Measurements from ENCODE around the gene MIEF2. TPM values are rescaled to one million over a fixed set of nuclear protein-coding genes. Genes with fewer than 3 reads are reported as not detected.
A peak's percentile ranks its signal among the peaks of the same experiment; 100 is the strongest.
"Not testable (repeated sequence)": the region's sequence is repeated elsewhere in the genome, so short reads cannot be mapped to it uniquely, and the experiment has no call there.

Gene MIEF2, protein sequence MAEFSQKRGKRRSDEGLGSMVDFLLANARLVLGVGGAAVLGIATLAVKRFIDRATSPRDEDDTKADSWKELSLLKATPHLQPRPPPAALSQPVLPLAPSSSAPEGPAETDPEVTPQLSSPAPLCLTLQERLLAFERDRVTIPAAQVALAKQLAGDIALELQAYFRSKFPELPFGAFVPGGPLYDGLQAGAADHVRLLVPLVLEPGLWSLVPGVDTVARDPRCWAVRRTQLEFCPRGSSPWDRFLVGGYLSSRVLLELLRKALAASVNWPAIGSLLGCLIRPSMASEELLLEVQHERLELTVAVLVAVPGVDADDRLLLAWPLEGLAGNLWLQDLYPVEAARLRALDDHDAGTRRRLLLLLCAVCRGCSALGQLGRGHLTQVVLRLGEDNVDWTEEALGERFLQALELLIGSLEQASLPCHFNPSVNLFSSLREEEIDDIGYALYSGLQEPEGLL
- total RNA-seq, result 9.1 and 11.7 TPM in 2 replicates

- peak; percentile 55 for DNase-seq (ENCODE audit: extremely low read depth, low read depth, low spot score)
Measured at GRCh38 chr17:18260332-18261145, at the start of gene MIEF2. TSS of gene MIEF2 (plus strand) at chr17:18260662. CDS start at chr17:18262721, 2,059 bp downstream.

GRCh38 chr17:18213666-18214270 is 46.7 kb upstream of the MIEF2 start:
- no peak for DNase-seq (ENCODE audit: extremely low read depth, low read depth, low spot score)

GRCh38 chr17:18216906-18217305 is 43.6 kb upstream of the MIEF2 start:
- DNase-seq (ENCODE audit: extremely low read depth, low read depth, low spot score), result not testable (repeated sequence)

GRCh38 chr17:18217412-18218015 is 42.9 kb upstream of the MIEF2 start:
- DNase-seq (ENCODE audit: extremely low read depth, low read depth, low spot score), result no peak

GRCh38 chr17:18218756-18219415 is 41.6 kb upstream of the MIEF2 start:
- DNase-seq (ENCODE audit: extremely low read depth, low read depth, low spot score), result no peak

- DNase-seq (ENCODE audit: extremely low read depth, low read depth, low spot score), result no peak
Measured at GRCh38 chr17:18224053-18224386, 36.4 kb upstream of the MIEF2 start.

DNA sequence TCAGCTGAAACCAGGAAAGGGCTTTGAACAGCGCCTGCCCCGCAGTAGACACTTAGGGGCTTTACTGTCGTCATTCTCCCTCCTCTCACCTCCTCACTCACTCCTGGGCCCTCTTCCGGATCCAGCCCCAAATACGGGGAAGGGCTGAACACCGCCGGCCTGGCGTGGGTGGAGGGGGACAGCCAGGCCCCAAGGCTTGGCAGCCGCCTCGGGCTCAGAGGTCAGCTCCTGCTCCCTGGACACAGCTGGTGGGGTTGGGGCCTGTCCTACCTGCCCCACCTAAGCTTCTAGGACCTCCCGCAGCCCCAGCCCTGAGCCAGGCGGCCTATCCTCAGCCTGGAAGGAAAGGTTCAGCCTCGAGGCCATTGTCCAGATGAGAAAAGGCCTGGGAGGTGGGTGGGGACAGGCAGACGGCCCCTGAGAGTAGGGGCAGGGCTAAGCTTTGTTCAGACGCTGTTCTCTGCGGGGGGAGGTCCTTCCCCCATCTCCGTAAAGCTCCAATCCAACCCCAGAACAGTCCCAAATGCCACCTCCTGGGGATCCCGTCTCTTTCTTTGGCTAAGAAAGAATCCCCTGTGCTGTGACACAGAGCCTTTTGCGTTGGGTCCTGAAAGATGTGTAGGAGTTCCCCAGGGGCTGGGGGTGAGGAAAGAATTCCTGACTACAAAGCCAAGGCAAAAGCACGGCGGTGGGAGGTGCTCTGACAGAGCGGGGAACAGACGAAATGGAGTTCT is 35.9 kb upstream of the MIEF2 start:
- DNase-seq (ENCODE audit: extremely low read depth, low read depth, low spot score), result no peak

- DNase-seq (ENCODE audit: extremely low read depth, low read depth, low spot score), result no peak
Measured at GRCh38 chr17:18225121-18225641, 35.3 kb upstream of the MIEF2 start, which contains the start of gene LLGL1. TSS of gene LLGL1 (plus strand) at chr17:18225635. CDS start at chr17:18225683, 48 bp downstream.

GRCh38 chr17:18225642-18226283 is 34.7 kb upstream of the MIEF2 start:
- no peak for DNase-seq (ENCODE audit: extremely low read depth, low read depth, low spot score)

DNA sequence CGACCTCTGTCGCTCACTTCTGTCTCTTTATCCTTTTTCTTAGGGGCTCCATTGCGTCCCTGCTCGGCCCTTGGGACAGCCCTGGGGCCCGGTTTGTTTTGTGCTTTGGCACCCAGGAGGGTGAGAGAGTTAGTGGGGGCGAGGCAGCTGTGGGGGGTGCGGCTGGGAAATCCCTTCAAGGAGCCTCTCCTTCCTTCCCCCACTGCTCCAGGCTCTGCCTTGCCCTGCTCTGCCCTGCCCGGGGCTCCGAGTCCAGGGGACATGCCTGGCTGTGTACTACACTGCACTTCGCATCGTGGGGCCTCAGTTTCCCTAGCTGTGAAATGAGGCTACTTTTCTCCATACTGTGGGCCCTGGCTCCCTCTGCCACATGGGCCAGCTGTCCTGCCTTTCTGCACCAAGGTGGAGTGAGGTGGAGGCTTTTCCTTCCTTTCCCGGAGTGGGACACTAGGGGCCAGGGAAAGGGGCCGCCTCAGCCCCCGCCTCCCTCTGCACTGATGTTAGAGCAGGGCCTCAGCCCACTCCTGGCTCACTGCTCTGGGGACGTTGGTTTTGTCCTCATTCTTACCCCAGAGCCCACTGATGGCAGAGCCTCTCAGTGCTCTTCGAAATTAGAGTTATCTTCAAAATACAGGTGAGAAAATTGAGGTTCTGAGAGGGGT is 34.0 kb upstream of the MIEF2 start:
- DNase-seq (ENCODE audit: extremely low read depth, low read depth, low spot score), result no peak

- DNase-seq (ENCODE audit: extremely low read depth, low read depth, low spot score), result no peak
Measured at GRCh38 chr17:18227635-18228034, 32.8 kb upstream of the MIEF2 start.

DNA sequence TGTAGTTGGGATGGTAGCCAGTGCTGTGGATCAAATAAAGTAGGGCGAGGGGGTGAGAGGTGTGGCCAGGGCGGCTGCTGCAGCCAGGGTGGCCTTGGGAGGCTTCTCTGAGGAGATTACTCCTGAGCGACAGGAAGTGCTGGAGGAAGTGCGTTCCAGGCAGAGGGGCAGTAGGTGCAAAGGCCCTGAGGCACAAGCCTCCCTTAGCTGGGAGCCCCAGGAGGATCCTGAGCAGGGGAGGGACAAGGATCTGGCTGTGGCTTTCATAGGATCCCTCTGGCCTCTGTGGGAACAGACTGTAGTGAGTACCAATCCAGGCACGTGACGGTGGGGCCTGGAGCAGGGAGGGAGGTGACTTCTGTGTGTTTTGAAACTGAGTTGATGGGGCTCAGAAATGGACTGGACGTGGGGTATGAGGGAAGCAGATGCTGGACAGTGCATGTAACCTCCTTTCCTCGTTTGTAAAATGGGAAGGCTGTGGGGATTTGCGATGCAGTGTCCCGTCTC is 32.2 kb upstream of the MIEF2 start:
- DNase-seq (ENCODE audit: extremely low read depth, low read depth, low spot score), result no peak

- no peak for DNase-seq (ENCODE audit: extremely low read depth, low read depth, low spot score)
Measured at GRCh38 chr17:18229254-18229653, 31.2 kb upstream of the MIEF2 start.

- DNase-seq (ENCODE audit: extremely low read depth, low read depth, low spot score), result no peak
Measured at GRCh38 chr17:18229771-18230170, 30.7 kb upstream of the MIEF2 start.

- no peak for DNase-seq (ENCODE audit: extremely low read depth, low read depth, low spot score)
Measured at GRCh38 chr17:18230288-18231141, 29.9 kb upstream of the MIEF2 start.

- no peak for DNase-seq (ENCODE audit: extremely low read depth, low read depth, low spot score)
Measured at GRCh38 chr17:18231164-18231563, 29.3 kb upstream of the MIEF2 start.

DNA sequence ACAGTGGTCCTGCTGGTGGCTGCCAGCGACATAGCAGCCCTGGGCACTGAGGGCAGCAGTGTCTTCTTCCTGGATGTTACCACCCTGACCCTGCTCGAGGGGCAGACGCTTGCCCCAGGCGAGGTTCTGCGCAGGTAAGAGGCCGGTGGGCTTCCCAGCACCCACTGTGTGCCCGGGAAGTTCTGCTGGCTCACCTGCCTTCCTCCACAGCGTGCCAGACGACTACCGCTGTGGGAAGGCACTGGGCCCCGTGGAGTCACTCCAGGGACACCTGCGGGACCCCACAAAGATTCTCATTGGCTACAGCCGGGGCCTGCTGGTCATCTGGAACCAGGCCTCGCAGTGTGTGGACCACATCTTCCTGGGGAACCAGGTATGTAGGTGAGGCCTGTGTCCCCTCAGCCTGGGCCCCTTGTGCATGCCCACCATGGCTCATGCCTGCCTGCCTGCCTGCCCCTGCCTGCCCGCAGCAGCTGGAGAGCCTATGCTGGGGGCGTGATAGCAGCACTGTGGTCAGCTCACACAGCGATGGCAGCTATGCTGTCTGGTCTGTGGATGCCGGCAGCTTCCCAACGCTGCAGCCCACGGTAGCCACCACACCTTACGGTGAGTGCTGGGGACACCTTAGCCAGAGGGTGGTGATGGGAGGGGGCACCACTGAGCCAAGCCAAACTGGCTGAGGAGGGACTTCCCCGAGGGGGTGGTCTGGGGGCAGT is 26.5 kb upstream of the MIEF2 start:
- DNase-seq (ENCODE audit: extremely low read depth, low read depth, low spot score), result no peak
